Stimulated activated CD8-positive, alpha-beta memory T cell treated with anti-CD3 and anti-CD28 coated beads, Interleukin-4, amount 100 ng/mL, for 24 hours (primary cell): ENCODE results near the gene SIN3B.
A peak's percentile ranks its signal among the peaks of the same experiment; 100 is the strongest.
"Not testable (repeated sequence)": the region's sequence is repeated elsewhere in the genome, so short reads cannot be mapped to it uniquely, and the experiment has no call there.

Experiments used
- DNase-seq: peaks from one replicate; pipeline ENCODE4 v3.0.0-alpha.2; 2020; ENCODE audit warnings: low read depth

Gene SIN3B

GRCh38 chr19:16829010-16829821, at the start of gene SIN3B:
Gene SIN3B (plus strand): TSS chr19:16829398. CDS start chr19:16829421, 23 bp downstream.
- peak; percentile 74 for DNase-seq

- DNase-seq: no peak
Observed at GRCh38 chr19:16779539-16780163, 49.5 kb upstream of the SIN3B start.

- no peak for DNase-seq
Observed at GRCh38 chr19:16782719-16783118, 46.5 kb upstream of the SIN3B start.

- no peak for DNase-seq
Observed at GRCh38 chr19:16788479-16788878, 40.7 kb upstream of the SIN3B start.

GRCh38 chr19:16789238-16789637, 40.0 kb upstream of the SIN3B start:
- DNase-seq: no peak

GRCh38 chr19:16790051-16790450, 39.1 kb upstream of the SIN3B start:
- DNase-seq: no peak

- no peak for DNase-seq
Observed at GRCh38 chr19:16791942-16792341, 37.3 kb upstream of the SIN3B start.

- DNase-seq: no peak
Observed at GRCh38 chr19:16794456-16795441, 34.4 kb upstream of the SIN3B start.

GRCh38 chr19:16795731-16796130, 33.5 kb upstream of the SIN3B start:
- no peak for DNase-seq

- no peak for DNase-seq
Observed at GRCh38 chr19:16797876-16798275, 31.3 kb upstream of the SIN3B start.

GRCh38 chr19:16798326-16798725, 30.9 kb upstream of the SIN3B start:
- DNase-seq: not testable (repeated sequence)

- DNase-seq: no peak
Observed at GRCh38 chr19:16799740-16800139, 29.5 kb upstream of the SIN3B start.

GRCh38 chr19:16801600-16802013, 27.6 kb upstream of the SIN3B start:
- DNase-seq: no peak

- DNase-seq: no peak
Observed at GRCh38 chr19:16804176-16804575, 25.0 kb upstream of the SIN3B start.

GRCh38 chr19:16807549-16808284, 21.5 kb upstream of the SIN3B start:
- DNase-seq: no peak

- no peak for DNase-seq
Observed at GRCh38 chr19:16814526-16815100, 14.6 kb upstream of the SIN3B start.

- no peak for DNase-seq
Observed at GRCh38 chr19:16820056-16820455, 9.1 kb upstream of the SIN3B start.

- no peak for DNase-seq
Observed at GRCh38 chr19:16821081-16821480, 8.1 kb upstream of the SIN3B start.

GRCh38 chr19:16822648-16823047, 6.5 kb upstream of the SIN3B start:
- no peak for DNase-seq

- no peak for DNase-seq
Observed at GRCh38 chr19:16824658-16825311, 4.4 kb upstream of the SIN3B start.
